Activated T-helper 1 cell treated with anti-CD3 and anti-CD28 coated beads, Interleukin-12 subunit alpha, Interleukin-12 subunit beta, Interleukin-2, Interleukin-4 antibody, amounts not matched to agents 30 ng/mL and 10 ng/mL and 1 ng/mL, durations not matched to agents 14 hours and 24 hours and 36 hours (primary cell): Measurements from ENCODE around the gene RNF149. TPM values are rescaled to one million over a fixed set of nuclear protein-coding genes. Genes with fewer than 3 reads are reported as not detected.
"Not testable (repeated sequence)": the region's sequence is repeated elsewhere in the genome, so short reads cannot be mapped to it uniquely, and the experiment has no call there.

Experiments
- DNase-seq: peaks from one replicate; pipeline ENCODE4 v3.0.0; 2021; ENCODE audit warnings: low spot score
- H3K27ac Mint-ChIP-seq: one replicate; pipeline ENCODE4 v1.8.0; 2021; ENCODE audit warnings: mild to moderate bottlenecking, mixed read lengths
- H3K27me3 Mint-ChIP-seq: one replicate; pipeline ENCODE4 v1.8.0; 2022; ENCODE audit warnings: mild to moderate bottlenecking, moderate library complexity, mixed read lengths; ENCODE audit not compliant: insufficient read depth
- H3K36me3 Mint-ChIP-seq: one replicate; pipeline ENCODE4 v1.8.0; 2021; ENCODE audit warnings: low read depth, mixed read lengths
- H3K4me1 Mint-ChIP-seq: one replicate; pipeline ENCODE4 v1.8.0; 2021; ENCODE audit warnings: low read depth, mixed read lengths
- H3K4me3 Mint-ChIP-seq: one replicate; pipeline ENCODE4 v1.8.0; 2021; ENCODE audit warnings: mild to moderate bottlenecking, moderate library complexity, mixed read lengths
- H3K9me3 Mint-ChIP-seq: one replicate; pipeline ENCODE4 v1.8.0; 2021; ENCODE audit warnings: mixed read lengths
- intact Hi-C: fragments of 100-400 bp; cut with micrococcal nuclease; formaldehyde crosslinking; loops from one replicate; pipeline ENCODE4 v1.15.1; 2024
- total RNA-seq: library from RNA; stranded (reverse); gene quantifications from 2 replicates; pipeline ENCODE4 v1.2.3, GENCODE V29; 2022

RNF149 gene
- total RNA-seq, 1 donor from 2014 or later = 55.9 TPM

GRCh38 chr2:101258804-101259203 is 49.7 kb downstream of the RNF149 start:
- no peak overlapping the region for H3K27ac Mint-ChIP-seq
- no peaks in the 10 kb centered on the region for H3K9me3 Mint-ChIP-seq
- no peak for DNase-seq
- intact Hi-C loops = loop anchor here (10.0 kb wide), 2 partner anchors 1476 to 1764 kb away; partner anchors contain the start of gene REV1
- H3K36me3 Mint-ChIP-seq = peaks cover 48% of the 10 kb centered on the region
- H3K4me1 Mint-ChIP-seq = peaks cover 64% of the 10 kb centered on the region
- H3K4me3 Mint-ChIP-seq = no peak overlapping the region
- H3K27me3 Mint-ChIP-seq = no peaks in the 10 kb centered on the region

- Mint-ChIP-seq H3K9me3 (no peaks in the 10 kb centered on the region), H3K27me3 (no peaks in the 10 kb centered on the region), H3K27ac (no peak overlapping the region), H3K4me3 (peak overlapping the region; percentile 32), H3K36me3 (peaks cover 39% of the 10 kb centered on the region), H3K4me1 (peaks cover 69% of the 10 kb centered on the region)
- no peak for DNase-seq
- intact Hi-C loops = loop anchor here (10.0 kb wide), 2 partner anchors 1478 to 1762 kb away; partner anchors contain the start of gene REV1
These were observed 52.2 kb downstream of the RNF149 start for GRCh38 chr2:101256316-101256715.

- H3K9me3 Mint-ChIP-seq = no peaks in the 10 kb centered on the region
- H3K36me3 Mint-ChIP-seq = peaks cover 36% of the 10 kb centered on the region
These were observed 53.0 kb downstream of the RNF149 start for GRCh38 chr2:101255501-101255900.

GRCh38 chr2:101253703-101254450 is 54.6 kb downstream of the RNF149 start:
- peak; percentile 7 for DNase-seq
- no peaks in the 10 kb centered on the region for H3K9me3 Mint-ChIP-seq
- peaks cover 29% of the 10 kb centered on the region for H3K36me3 Mint-ChIP-seq
- H3K4me1 Mint-ChIP-seq = peaks cover 63% of the 10 kb centered on the region
- intact Hi-C loops = loop anchor here (1.0 to 10.0 kb wide), 9 partner anchors 10 to 1917 kb away; partner anchors contain the start of genes CREG2, EIF5B, REV1 and TXNDC9
- peak overlapping the region; percentile 99 for H3K4me3 Mint-ChIP-seq
- peak overlapping the region; percentile 98 for H3K27ac Mint-ChIP-seq
- no peaks in the 10 kb centered on the region for H3K27me3 Mint-ChIP-seq

More at GRCh38 chr2:101255501-101255900, 53.0 kb downstream of the RNF149 start:
- Mint-ChIP-seq H3K27me3 (no peaks in the 10 kb centered on the region), H3K4me3 (peak overlapping the region; percentile 41), H3K27ac (no peak overlapping the region), H3K4me1 (peaks cover 66% of the 10 kb centered on the region)
- intact Hi-C loops = loop anchor here (10.0 kb wide), 2 partner anchors 1479 to 1761 kb away; partner anchors contain the start of gene REV1
- DNase-seq = no peak

GRCh38 chr2:101253013-101253702 is 55.3 kb downstream of the RNF149 start:
- DNase-seq = peak; percentile 72
- peak overlapping the region; percentile 98 for H3K27ac Mint-ChIP-seq
- H3K4me1 Mint-ChIP-seq = peaks cover 60% of the 10 kb centered on the region
- peaks cover 25% of the 10 kb centered on the region for H3K36me3 Mint-ChIP-seq
- H3K4me3 Mint-ChIP-seq = peak overlapping the region; percentile 99
- no peaks in the 10 kb centered on the region for H3K27me3 Mint-ChIP-seq
- intact Hi-C loops = loop anchor here (2.0 to 10.0 kb wide), 8 partner anchors 76 to 1916 kb away; partner anchors contain the start of genes CREG2, EIF5B, REV1 and TXNDC9
- H3K9me3 Mint-ChIP-seq = no peaks in the 10 kb centered on the region

- H3K9me3 Mint-ChIP-seq = no peaks in the 10 kb centered on the region
- H3K27me3 Mint-ChIP-seq = no peaks in the 10 kb centered on the region
- peaks cover 57% of the 10 kb centered on the region for H3K4me1 Mint-ChIP-seq
- H3K27ac Mint-ChIP-seq = peak within 1 kb of the TSS; percentile 98
- peak; percentile 97 for DNase-seq
- peaks cover 21% of the 10 kb centered on the region for H3K36me3 Mint-ChIP-seq
- H3K4me3 Mint-ChIP-seq = peak within 1 kb of the TSS; percentile 99
- intact Hi-C loops = loop anchor here (1.0 to 10.0 kb wide), 15 partner anchors 20 to 1915 kb away; partner anchors contain the start of genes CREG2, EIF5B, PDCL3 and REV1
These were observed 56.0 kb downstream of the RNF149 start, which contains the start of gene CNOT11 for GRCh38 chr2:101252408-101253012. Gene CNOT11 (plus strand): TSS chr2:101252886. CDS start chr2:101252965, 79 bp downstream.

- H3K4me3 Mint-ChIP-seq = peak overlapping the region; percentile 88
- no peak for DNase-seq
- no peaks in the 10 kb centered on the region for H3K27me3 Mint-ChIP-seq
- no peaks in the 10 kb centered on the region for H3K9me3 Mint-ChIP-seq
- peaks cover 51% of the 10 kb centered on the region for H3K4me1 Mint-ChIP-seq
- intact Hi-C loops = loop anchor here (1.0 to 10.0 kb wide), 15 partner anchors 20 to 1915 kb away; partner anchors contain the start of genes CREG2, EIF5B, PDCL3 and REV1
- H3K27ac Mint-ChIP-seq = peak overlapping the region; percentile 91
- H3K36me3 Mint-ChIP-seq = peaks cover 18% of the 10 kb centered on the region
These were observed 56.6 kb downstream of the RNF149 start for GRCh38 chr2:101251844-101252407.

- Mint-ChIP-seq H3K4me3 (peak overlapping the region; percentile 30), H3K4me1 (peaks cover 48% of the 10 kb centered on the region), H3K36me3 (peaks cover 16% of the 10 kb centered on the region)
- H3K9me3 Mint-ChIP-seq, H3K27ac Mint-ChIP-seq, H3K27me3 Mint-ChIP-seq, DNase-seq: not testable (repeated sequence)
- intact Hi-C loops = loop anchor here (5.0 to 10.0 kb wide), 6 partner anchors 136 to 1914 kb away; partner anchors contain the start of genes CREG2, EIF5B, REV1 and TXNDC9
These were observed 57.2 kb downstream of the RNF149 start for GRCh38 chr2:101251246-101251781.

- Mint-ChIP-seq H3K4me1 (peaks cover 34% of the 10 kb centered on the region), H3K4me3 (no peak overlapping the region), H3K9me3 (no peaks in the 10 kb centered on the region), H3K27me3 (no peaks in the 10 kb centered on the region), H3K36me3 (peaks cover 8% of the 10 kb centered on the region), H3K27ac (no peak overlapping the region)
- no peak for DNase-seq
- intact Hi-C loops = loop anchor here (5.0 to 10.0 kb wide), 6 partner anchors 137 to 1913 kb away; partner anchors contain the start of genes CREG2, EIF5B, REV1 and TXNDC9
These were observed 58.7 kb downstream of the RNF149 start for GRCh38 chr2:101249826-101250225.

GRCh38 chr2:101248756-101249155 is 59.7 kb downstream of the RNF149 start:
- DNase-seq, H3K27ac Mint-ChIP-seq, H3K27me3 Mint-ChIP-seq, intact Hi-C loops, H3K4me3 Mint-ChIP-seq, H3K36me3 Mint-ChIP-seq, H3K9me3 Mint-ChIP-seq: not testable (repeated sequence)
- peaks cover 24% of the 10 kb centered on the region for H3K4me1 Mint-ChIP-seq

GRCh38 chr2:101245468-101245867 is 63.0 kb downstream of the RNF149 start:
- peaks cover 13% of the 10 kb centered on the region for H3K4me1 Mint-ChIP-seq
- intact Hi-C loops, H3K9me3 Mint-ChIP-seq, H3K27ac Mint-ChIP-seq, DNase-seq, H3K4me3 Mint-ChIP-seq, H3K27me3 Mint-ChIP-seq, H3K36me3 Mint-ChIP-seq: not testable (repeated sequence)

GRCh38 chr2:101244899-101245298 is 63.6 kb downstream of the RNF149 start:
- H3K4me1 Mint-ChIP-seq = peaks cover 15% of the 10 kb centered on the region
- H3K27ac Mint-ChIP-seq, intact Hi-C loops, DNase-seq, H3K4me3 Mint-ChIP-seq, H3K9me3 Mint-ChIP-seq, H3K27me3 Mint-ChIP-seq, H3K36me3 Mint-ChIP-seq: not testable (repeated sequence)
